Left renal cortex interstitium (tissue), 4 donors: ENCODE measurements around the gene TUBGCP6. TPM values are rescaled to one million over a fixed set of nuclear protein-coding genes. Genes with fewer than 3 reads are reported as not detected.
"Not testable (repeated sequence)": the region's sequence is repeated elsewhere in the genome, so short reads cannot be mapped to it uniquely, and the experiment has no call there.

Experiments
- DNase-seq, 4 donors: peaks; one replicate each; pipeline ENCODE4 v3.0.0-alpha.2; 2013; ENCODE audit warnings: low read depth in 4 of 4, low spot score in 2 of 4, missing footprints in 1 of 4
- polyA plus RNA-seq, 4 donors: library from polyadenylated mRNA; unstranded; fragments of 120-200 nt; gene quantifications; one replicate each; pipeline ENCODE4 v1.2.1, GENCODE V29; 2013; ENCODE audit not compliant: insufficient read length in 4 of 4

Gene TUBGCP6
- polyA plus RNA-seq, 4 donors, result 25.1 to 54.9 (median 40.5) TPM

GRCh38 chr22:50280708-50281383 lies 36.0 kb upstream of the TUBGCP6 start:
- no peak for DNase-seq

- DNase-seq, result no peak
Measured at GRCh38 chr22:50280022-50280707, 35.3 kb upstream of the TUBGCP6 start.

GRCh38 chr22:50278956-50279619 lies 34.3 kb upstream of the TUBGCP6 start:
- DNase-seq, result no peak

- DNase-seq, result no peak
Measured at GRCh38 chr22:50278461-50278860, 33.6 kb upstream of the TUBGCP6 start.

GRCh38 chr22:50277761-50278160 lies 32.9 kb upstream of the TUBGCP6 start:
- DNase-seq, result no peak

GRCh38 chr22:50276143-50276542 lies 31.3 kb upstream of the TUBGCP6 start:
- DNase-seq, result no peak

GRCh38 chr22:50275181-50276055 lies 30.6 kb upstream of the TUBGCP6 start:
- DNase-seq, result no peak

- DNase-seq, result no peak
Measured at GRCh38 chr22:50274771-50275170, 29.9 kb upstream of the TUBGCP6 start.

GRCh38 chr22:50274311-50274710 lies 29.5 kb upstream of the TUBGCP6 start:
- DNase-seq, result no peak

GRCh38 chr22:50273781-50274180 lies 29.0 kb upstream of the TUBGCP6 start:
- not testable (repeated sequence) for DNase-seq

GRCh38 chr22:50273352-50273751 lies 28.5 kb upstream of the TUBGCP6 start:
- DNase-seq, result not testable (repeated sequence)

- no peak for DNase-seq
Measured at GRCh38 chr22:50272044-50272802, 27.4 kb upstream of the TUBGCP6 start.

GRCh38 chr22:50271519-50271970 lies 26.7 kb upstream of the TUBGCP6 start:
- DNase-seq, result no peak

GRCh38 chr22:50270666-50271394 lies 26.0 kb upstream of the TUBGCP6 start:
- DNase-seq, result no peak

GRCh38 chr22:50269970-50270665 lies 25.3 kb upstream of the TUBGCP6 start, which contains the start of gene MAPK11:
TSS of gene MAPK11 (minus strand) at chr22:50270380. CDS start at chr22:50270292, 88 bp downstream.
- DNase-seq, result no peak

GRCh38 chr22:50269573-50269969 lies 24.7 kb upstream of the TUBGCP6 start:
- no peak for DNase-seq

GRCh38 chr22:50268655-50269113 lies 23.9 kb upstream of the TUBGCP6 start:
- DNase-seq, result no peak

GRCh38 chr22:50267591-50268390 lies 23.0 kb upstream of the TUBGCP6 start:
- no peak for DNase-seq
